ENCODE measurements around the gene MPPED1.

The MPPED1 gene

GRCh38 chr22:43526117-43526655, 114.4 kb downstream of the MPPED1 start:
- peak in 1 of 2 donors; percentile 52 for DNase-seq
- H3K27me3 ChIP-seq = peaks cover 0 to 11% of the 10 kb centered on the region in 2 donors
- H3K4me1 ChIP-seq = no peaks in the 10 kb centered on the region
- intact Hi-C loops (cut with DNase I; ENCODE audit: low total_unique reads) = no loop called here
- no peak overlapping the region for H3K27ac ChIP-seq
- no peaks in the 10 kb centered on the region for H3K36me3 ChIP-seq
- TF ChIP-seq CTCF (IDR thresholded peaks at IDR 0.05) = no peak
- no peak overlapping the region for H3K4me3 ChIP-seq
- H3K9me3 ChIP-seq = no peaks in the 10 kb centered on the region

- H3K4me1 ChIP-seq = no peaks in the 10 kb centered on the region
- intact Hi-C loops (cut with DNase I; ENCODE audit: low total_unique reads) = no loop called here
- H3K27me3 ChIP-seq = peaks cover 0 to 11% of the 10 kb centered on the region in 2 donors
- no peaks in the 10 kb centered on the region for H3K9me3 ChIP-seq
- H3K27ac ChIP-seq = no peak overlapping the region
- H3K4me3 ChIP-seq = no peak overlapping the region
- DNase-seq = peak in 1 of 2 donors; percentile 55
- no peak for TF ChIP-seq CTCF (IDR thresholded peaks at IDR 0.05)
- no peaks in the 10 kb centered on the region for H3K36me3 ChIP-seq
Observed at GRCh38 chr22:43526946-43527345, 115.1 kb downstream of the MPPED1 start.

GRCh38 chr22:43528601-43529360, 117.0 kb downstream of the MPPED1 start:
- H3K4me1 ChIP-seq = no peaks in the 10 kb centered on the region
- H3K36me3 ChIP-seq = no peaks in the 10 kb centered on the region
- no peak overlapping the region for H3K4me3 ChIP-seq
- intact Hi-C loops (cut with DNase I; ENCODE audit: low total_unique reads) = no loop called here
- no peak for TF ChIP-seq CTCF (IDR thresholded peaks at IDR 0.05)
- no peak overlapping the region for H3K27ac ChIP-seq
- no peaks in the 10 kb centered on the region for H3K9me3 ChIP-seq
- H3K27me3 ChIP-seq = peaks cover 0 to 11% of the 10 kb centered on the region in 2 donors
- peak in 1 of 2 donors; percentile 56 for DNase-seq

GRCh38 chr22:43529461-43529860, 117.6 kb downstream of the MPPED1 start:
- intact Hi-C loops (cut with DNase I; ENCODE audit: low total_unique reads) = no loop called here
- no peaks in the 10 kb centered on the region for H3K4me1 ChIP-seq
- DNase-seq = no peak
- H3K9me3 ChIP-seq = no peaks in the 10 kb centered on the region
- H3K27ac ChIP-seq = no peak overlapping the region
- peaks cover 0 to 11% of the 10 kb centered on the region in 2 donors for H3K27me3 ChIP-seq
- TF ChIP-seq CTCF (IDR thresholded peaks at IDR 0.05) = no peak
- H3K4me3 ChIP-seq = no peak overlapping the region
- H3K36me3 ChIP-seq = no peaks in the 10 kb centered on the region

GRCh38 chr22:43529934-43530333, 118.1 kb downstream of the MPPED1 start:
- H3K4me3 ChIP-seq = no peak overlapping the region
- peaks cover 0 to 11% of the 10 kb centered on the region in 2 donors for H3K27me3 ChIP-seq
- H3K4me1 ChIP-seq = no peaks in the 10 kb centered on the region
- no peak overlapping the region for H3K27ac ChIP-seq
- no peaks in the 10 kb centered on the region for H3K9me3 ChIP-seq
- DNase-seq = peak in 1 of 2 donors; percentile 25
- intact Hi-C loops (cut with DNase I; ENCODE audit: low total_unique reads) = no loop called here
- no peak for TF ChIP-seq CTCF (IDR thresholded peaks at IDR 0.05)
- no peaks in the 10 kb centered on the region for H3K36me3 ChIP-seq
